GM23338 (cell line): ENCODE measurements around the gene HSPB6. TPM values are rescaled to one million over a fixed set of nuclear protein-coding genes. Genes with fewer than 3 reads are reported as not detected.

Experiments used
- ATAC-seq: fragments of 200-7000 bp; cut with Tn5 transposase; 3 replicates; pipeline ENCODE4 v1.9.1; 2020
- DNase-seq: peaks from one replicate; pipeline ENCODE4 v3.0.0-alpha.2; 2015; ENCODE audit warnings: low spot score
- H2AFZ ChIP-seq: fragments of 200-600 bp; sonication (generic); 2 replicates; pipeline ENCODE4 v1.8.0; 2016; ENCODE audit warnings: antibody characterized with exemption, mild to moderate bottlenecking, moderate library complexity
- H3F3A ChIP-seq: fragments of 200-600 bp; sonication (generic); replicated peaks from 2 replicates; pipeline ENCODE4 v1.8.0; 2017; ENCODE audit warnings: antibody characterized with exemption, mixed run types, low read depth
- H3K27ac ChIP-seq: fragments of 200-600 bp; sonication (generic); 2 replicates; pipeline ENCODE4 v1.6.1; 2016; ENCODE audit warnings: low read depth
- H3K27me3 ChIP-seq: fragments of 200-600 bp; sonication (generic); 2 replicates; pipeline ENCODE4 v1.8.0; 2016; ENCODE audit warnings: mild to moderate bottlenecking, mixed run types, moderate library complexity; ENCODE audit not compliant: insufficient read depth
- H3K36me3 ChIP-seq: fragments of 200-600 bp; sonication (generic); 2 replicates; pipeline ENCODE4 v1.8.0; 2016; ENCODE audit warnings: mild to moderate bottlenecking; ENCODE audit not compliant: insufficient read depth
- H3K4me1 ChIP-seq: fragments of 200-600 bp; sonication (generic); 2 replicates; pipeline ENCODE4 v1.8.0; 2016; ENCODE audit warnings: mild to moderate bottlenecking, moderate library complexity; ENCODE audit not compliant: insufficient read depth
- H3K4me2 ChIP-seq: fragments of 200-600 bp; sonication (generic); 2 replicates; pipeline ENCODE4 v1.7.1; 2017; ENCODE audit warnings: mixed run types
- H3K4me3 ChIP-seq: fragments of 200-600 bp; sonication (generic); 2 replicates; pipeline ENCODE4 v1.6.1; 2016; ENCODE audit warnings: mixed run types
- H3K79me2 ChIP-seq: fragments of 200-600 bp; sonication (generic); replicated peaks from 2 replicates; pipeline ENCODE4 v1.8.0; 2017; ENCODE audit warnings: mild to moderate bottlenecking; ENCODE audit not compliant: insufficient read depth
- H3K9me2 ChIP-seq: fragments of 200-600 bp; sonication (generic); 2 replicates; pipeline ENCODE4 v1.8.0; 2017; ENCODE audit not compliant: insufficient read depth
- H4K20me1 ChIP-seq: fragments of 200-600 bp; sonication (generic); replicated peaks from 2 replicates; pipeline ENCODE4 v1.8.0; 2017; ENCODE audit warnings: mild to moderate bottlenecking; ENCODE audit not compliant: insufficient read depth
- H3K27ac Mint-ChIP-seq: 2 replicates; pipeline ENCODE4 v1.8.0; 2020; ENCODE audit warnings: inconsistent platforms, mild to moderate bottlenecking, moderate library complexity, mixed read lengths
- H3K27me3 Mint-ChIP-seq: 3 replicates; pipeline ENCODE4 v1.8.0; 2022; ENCODE audit warnings: low read depth, mild to moderate bottlenecking, moderate library complexity, mixed read lengths, inconsistent platforms; ENCODE audit not compliant: insufficient read depth, poor library complexity
- H3K36me3 Mint-ChIP-seq: 3 replicates; pipeline ENCODE4 v1.8.0; 2021; ENCODE audit warnings: low read depth, mild to moderate bottlenecking, inconsistent platforms, moderate library complexity, mixed read lengths
- H3K4me1 Mint-ChIP-seq: 3 replicates; pipeline ENCODE4 v1.8.0; 2020; ENCODE audit warnings: mild to moderate bottlenecking, inconsistent platforms, mixed read lengths
- H3K4me3 Mint-ChIP-seq: 3 replicates; pipeline ENCODE4 v1.8.0; 2021; ENCODE audit warnings: moderate library complexity, mild to moderate bottlenecking, inconsistent platforms, mixed read lengths
- H3K9me3 Mint-ChIP-seq: 3 replicates; pipeline ENCODE4 v1.8.0; 2020; ENCODE audit warnings: moderate library complexity, mild to moderate bottlenecking, inconsistent platforms, mixed read lengths
- CREB1 ChIP-seq: fragments of 250-450 bp; sonication (Bioruptor Pico); IDR thresholded peaks from 2 replicates; pipeline ENCODE4 v1.5.0; 2020; ENCODE audit warnings: low read depth, mild to moderate bottlenecking, moderate library complexity
- CTCF ChIP-seq, 2 experiments: fragments of 200-600 bp in 1 of 2; sonication (generic) in 1 of 2; conservative IDR thresholded peaks; 2 replicates each; pipeline versions ENCODE4 v1.5.1 to v1.6.1; 2016 to 2017; ENCODE audit warnings: antibody characterized with exemption in 2 of 2, low read depth in 2 of 2, mild to moderate bottlenecking in 2 of 2, moderate library complexity in 1 of 2
- EZH2 ChIP-seq: fragments of 200-600 bp; sonication (generic); IDR thresholded peaks from one replicate; pipeline ENCODE4 v1.8.0; 2017; ENCODE audit warnings: antibody characterized with exemption, mild to moderate bottlenecking, low read depth; ENCODE audit not compliant: unreplicated experiment
- EZH2phosphoT487 ChIP-seq: fragments of 200-600 bp; sonication (generic); IDR thresholded peaks from one replicate; pipeline ENCODE4 v1.8.1; 2018; ENCODE audit warnings: antibody characterized with exemption; ENCODE audit not compliant: unreplicated experiment
- JUNB ChIP-seq: IDR thresholded peaks from one replicate; pipeline ENCODE4 v1.6.1; 2016; ENCODE audit warnings: antibody characterized with exemption; ENCODE audit not compliant: unreplicated experiment
- NANOG ChIP-seq: IDR thresholded peaks from 2 replicates; pipeline ENCODE4 v1.6.1; 2016; ENCODE audit warnings: antibody characterized with exemption, borderline replicate concordance
- POLR2AphosphoS5 ChIP-seq: IDR thresholded peaks from 2 replicates; pipeline ENCODE4 v1.6.1; 2016; ENCODE audit warnings: antibody characterized with exemption, low read depth
- STAT1 ChIP-seq: IDR thresholded peaks from one replicate; pipeline ENCODE4 v1.6.1; 2016; ENCODE audit warnings: antibody characterized with exemption; ENCODE audit not compliant: unreplicated experiment
- ZNF114 ChIP-seq: fragments of 250-450 bp; sonication (Bioruptor Pico); IDR thresholded peaks from 2 replicates; pipeline ENCODE4 v1.5.0; 2020; ENCODE audit warnings: mild to moderate bottlenecking, moderate library complexity
- ZNF331 ChIP-seq: fragments of 250-450 bp; sonication (Bioruptor Pico); IDR thresholded peaks from 2 replicates; pipeline ENCODE4 v1.5.0; 2020; ENCODE audit warnings: low read depth, mild to moderate bottlenecking, moderate library complexity
- polyA plus RNA-seq: library from polyadenylated mRNA; unstranded; fragments of >200 nt; fragmentation: Nextera tagmentation; extraction: Ambion mirVana; gene quantifications from 2 replicates; pipeline ENCODE4 v1.2.1, GENCODE V29; 2016
- total RNA-seq: library from RNA; depleted of rRNA; stranded (reverse); fragments of >200 nt; shearing (Covaris generic); gene quantifications from 2 replicates; pipeline ENCODE4 v1.2.3, GENCODE V29; 2014
- TF ChIP-seq, protein P1 (sequence below): fragments of 250-450 bp; sonication (Bioruptor Pico); IDR thresholded peaks from 2 replicates; pipeline ENCODE4 v1.5.0; 2020; ENCODE audit warnings: mild to moderate bottlenecking, moderate library complexity
- TF ChIP-seq, protein P2 (sequence below): IDR thresholded peaks from 2 replicates; pipeline ENCODE4 v1.6.1; 2016; ENCODE audit warnings: antibody characterized with exemption
- TF ChIP-seq, protein P3 (sequence below): IDR thresholded peaks from one replicate; pipeline ENCODE4 v1.6.1; 2018; ENCODE audit warnings: antibody characterized with exemption; ENCODE audit not compliant: unreplicated experiment

HSPB6 gene
- total and polyA plus RNA-seq, 2 experiments from 2014 or later, result 0.87 to 3.2 TPM

DNA sequence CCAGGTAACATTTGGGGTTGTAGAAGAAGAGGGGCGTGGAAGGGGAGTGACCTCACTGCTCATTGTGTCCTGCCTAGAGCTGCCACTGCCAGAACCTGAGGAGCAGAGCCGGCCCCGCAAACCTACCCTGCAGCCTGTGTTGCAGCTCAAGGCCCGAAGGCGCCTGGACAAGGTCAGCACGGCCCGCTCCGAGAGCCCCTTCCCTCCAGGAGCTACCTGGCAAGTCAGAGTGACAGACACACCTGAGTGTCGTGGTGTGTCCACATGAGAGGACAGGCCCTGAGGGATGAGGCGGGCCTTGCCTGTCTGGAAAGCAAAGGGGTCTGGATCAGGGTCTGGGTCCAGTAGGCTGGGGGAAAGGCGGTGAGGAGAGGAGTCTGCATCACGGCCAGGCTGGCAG is 32.3 kb downstream of the HSPB6 start:
- H3K27ac ChIP-seq, result no peak overlapping the region
- peaks cover 19% of the 10 kb centered on the region for H3K27me3 Mint-ChIP-seq
- no peaks in the 10 kb centered on the region for H3K9me2 ChIP-seq
- H3K79me2 ChIP-seq, result peaks cover 7% of the 10 kb centered on the region
- peaks cover 4% of the 10 kb centered on the region for H3K4me1 Mint-ChIP-seq
- DNase-seq (no peak), ATAC-seq (no peak)
- H3K27ac Mint-ChIP-seq, result no peak overlapping the region
- H3K36me3 ChIP-seq, result peaks cover 29% of the 10 kb centered on the region; the same call in 1 of the 2 replicates
- H3K27me3 ChIP-seq, result no peaks in the 10 kb centered on the region
- H3K9me3 Mint-ChIP-seq, result no peaks in the 10 kb centered on the region; the same call in 2 of the 3 replicates
- H2AFZ ChIP-seq, result no peak overlapping the region
- peaks cover 5% of the 10 kb centered on the region for H4K20me1 ChIP-seq
- TF ChIP-seq ZNF331 (CRISPR knock-in tag) (no peak), ZNF114 (CRISPR knock-in tag) (no peak), CTCF (conservative IDR thresholded peaks at IDR 0.05; ENCODE audit: low read depth in 2 of 2) (no peak), POLR2AphosphoS5 (no peak), EZH2 (no peak), EZH2phosphoT487 (no peak), STAT1 (no peak), CREB1 (CRISPR knock-in tag) (no peak), NANOG (no peak), JUNB (no peak)
- TF ChIP-seq, protein P1, sequence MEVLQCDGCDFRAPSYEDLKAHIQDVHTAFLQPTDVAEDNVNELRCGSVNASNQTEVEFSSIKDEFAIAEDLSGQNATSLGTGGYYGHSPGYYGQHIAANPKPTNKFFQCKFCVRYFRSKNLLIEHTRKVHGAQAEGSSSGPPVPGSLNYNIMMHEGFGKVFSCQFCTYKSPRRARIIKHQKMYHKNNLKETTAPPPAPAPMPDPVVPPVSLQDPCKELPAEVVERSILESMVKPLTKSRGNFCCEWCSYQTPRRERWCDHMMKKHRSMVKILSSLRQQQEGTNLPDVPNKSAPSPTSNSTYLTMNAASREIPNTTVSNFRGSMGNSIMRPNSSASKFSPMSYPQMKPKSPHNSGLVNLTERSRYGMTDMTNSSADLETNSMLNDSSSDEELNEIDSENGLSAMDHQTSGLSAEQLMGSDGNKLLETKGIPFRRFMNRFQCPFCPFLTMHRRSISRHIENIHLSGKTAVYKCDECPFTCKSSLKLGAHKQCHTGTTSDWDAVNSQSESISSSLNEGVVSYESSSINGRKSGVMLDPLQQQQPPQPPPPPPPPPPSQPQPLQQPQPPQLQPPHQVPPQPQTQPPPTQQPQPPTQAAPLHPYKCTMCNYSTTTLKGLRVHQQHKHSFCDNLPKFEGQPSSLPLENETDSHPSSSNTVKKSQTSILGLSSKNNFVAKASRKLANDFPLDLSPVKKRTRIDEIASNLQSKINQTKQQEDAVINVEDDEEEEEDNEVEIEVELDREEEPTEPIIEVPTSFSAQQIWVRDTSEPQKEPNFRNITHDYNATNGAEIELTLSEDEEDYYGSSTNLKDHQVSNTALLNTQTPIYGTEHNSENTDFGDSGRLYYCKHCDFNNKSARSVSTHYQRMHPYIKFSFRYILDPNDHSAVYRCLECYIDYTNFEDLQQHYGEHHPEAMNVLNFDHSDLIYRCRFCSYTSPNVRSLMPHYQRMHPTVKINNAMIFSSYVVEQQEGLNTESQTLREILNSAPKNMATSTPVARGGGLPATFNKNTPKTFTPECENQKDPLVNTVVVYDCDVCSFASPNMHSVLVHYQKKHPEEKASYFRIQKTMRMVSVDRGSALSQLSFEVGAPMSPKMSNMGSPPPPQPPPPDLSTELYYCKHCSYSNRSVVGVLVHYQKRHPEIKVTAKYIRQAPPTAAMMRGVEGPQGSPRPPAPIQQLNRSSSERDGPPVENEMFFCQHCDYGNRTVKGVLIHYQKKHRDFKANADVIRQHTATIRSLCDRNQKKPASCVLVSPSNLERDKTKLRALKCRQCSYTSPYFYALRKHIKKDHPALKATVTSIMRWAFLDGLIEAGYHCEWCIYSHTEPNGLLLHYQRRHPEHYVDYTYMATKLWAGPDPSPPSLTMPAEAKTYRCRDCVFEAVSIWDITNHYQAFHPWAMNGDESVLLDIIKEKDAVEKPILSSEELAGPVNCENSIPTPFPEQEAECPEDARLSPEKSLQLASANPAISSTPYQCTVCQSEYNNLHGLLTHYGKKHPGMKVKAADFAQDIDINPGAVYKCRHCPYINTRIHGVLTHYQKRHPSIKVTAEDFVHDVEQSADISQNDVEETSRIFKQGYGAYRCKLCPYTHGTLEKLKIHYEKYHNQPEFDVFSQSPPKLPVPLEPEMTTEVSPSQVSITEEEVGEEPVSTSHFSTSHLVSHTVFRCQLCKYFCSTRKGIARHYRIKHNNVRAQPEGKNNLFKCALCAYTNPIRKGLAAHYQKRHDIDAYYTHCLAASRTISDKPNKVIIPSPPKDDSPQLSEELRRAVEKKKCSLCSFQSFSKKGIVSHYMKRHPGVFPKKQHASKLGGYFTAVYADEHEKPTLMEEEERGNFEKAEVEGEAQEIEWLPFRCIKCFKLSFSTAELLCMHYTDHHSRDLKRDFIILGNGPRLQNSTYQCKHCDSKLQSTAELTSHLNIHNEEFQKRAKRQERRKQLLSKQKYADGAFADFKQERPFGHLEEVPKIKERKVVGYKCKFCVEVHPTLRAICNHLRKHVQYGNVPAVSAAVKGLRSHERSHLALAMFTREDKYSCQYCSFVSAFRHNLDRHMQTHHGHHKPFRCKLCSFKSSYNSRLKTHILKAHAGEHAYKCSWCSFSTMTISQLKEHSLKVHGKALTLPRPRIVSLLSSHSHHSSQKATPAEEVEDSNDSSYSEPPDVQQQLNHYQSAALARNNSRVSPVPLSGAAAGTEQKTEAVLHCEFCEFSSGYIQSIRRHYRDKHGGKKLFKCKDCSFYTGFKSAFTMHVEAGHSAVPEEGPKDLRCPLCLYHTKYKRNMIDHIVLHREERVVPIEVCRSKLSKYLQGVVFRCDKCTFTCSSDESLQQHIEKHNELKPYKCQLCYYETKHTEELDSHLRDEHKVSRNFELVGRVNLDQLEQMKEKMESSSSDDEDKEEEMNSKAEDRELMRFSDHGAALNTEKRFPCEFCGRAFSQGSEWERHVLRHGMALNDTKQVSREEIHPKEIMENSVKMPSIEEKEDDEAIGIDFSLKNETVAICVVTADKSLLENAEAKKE (CRISPR knock-in tag), result no peak
- TF ChIP-seq, protein P2, sequence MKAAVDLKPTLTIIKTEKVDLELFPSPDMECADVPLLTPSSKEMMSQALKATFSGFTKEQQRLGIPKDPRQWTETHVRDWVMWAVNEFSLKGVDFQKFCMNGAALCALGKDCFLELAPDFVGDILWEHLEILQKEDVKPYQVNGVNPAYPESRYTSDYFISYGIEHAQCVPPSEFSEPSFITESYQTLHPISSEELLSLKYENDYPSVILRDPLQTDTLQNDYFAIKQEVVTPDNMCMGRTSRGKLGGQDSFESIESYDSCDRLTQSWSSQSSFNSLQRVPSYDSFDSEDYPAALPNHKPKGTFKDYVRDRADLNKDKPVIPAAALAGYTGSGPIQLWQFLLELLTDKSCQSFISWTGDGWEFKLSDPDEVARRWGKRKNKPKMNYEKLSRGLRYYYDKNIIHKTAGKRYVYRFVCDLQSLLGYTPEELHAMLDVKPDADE, result no peak
- TF ChIP-seq, protein P3, sequence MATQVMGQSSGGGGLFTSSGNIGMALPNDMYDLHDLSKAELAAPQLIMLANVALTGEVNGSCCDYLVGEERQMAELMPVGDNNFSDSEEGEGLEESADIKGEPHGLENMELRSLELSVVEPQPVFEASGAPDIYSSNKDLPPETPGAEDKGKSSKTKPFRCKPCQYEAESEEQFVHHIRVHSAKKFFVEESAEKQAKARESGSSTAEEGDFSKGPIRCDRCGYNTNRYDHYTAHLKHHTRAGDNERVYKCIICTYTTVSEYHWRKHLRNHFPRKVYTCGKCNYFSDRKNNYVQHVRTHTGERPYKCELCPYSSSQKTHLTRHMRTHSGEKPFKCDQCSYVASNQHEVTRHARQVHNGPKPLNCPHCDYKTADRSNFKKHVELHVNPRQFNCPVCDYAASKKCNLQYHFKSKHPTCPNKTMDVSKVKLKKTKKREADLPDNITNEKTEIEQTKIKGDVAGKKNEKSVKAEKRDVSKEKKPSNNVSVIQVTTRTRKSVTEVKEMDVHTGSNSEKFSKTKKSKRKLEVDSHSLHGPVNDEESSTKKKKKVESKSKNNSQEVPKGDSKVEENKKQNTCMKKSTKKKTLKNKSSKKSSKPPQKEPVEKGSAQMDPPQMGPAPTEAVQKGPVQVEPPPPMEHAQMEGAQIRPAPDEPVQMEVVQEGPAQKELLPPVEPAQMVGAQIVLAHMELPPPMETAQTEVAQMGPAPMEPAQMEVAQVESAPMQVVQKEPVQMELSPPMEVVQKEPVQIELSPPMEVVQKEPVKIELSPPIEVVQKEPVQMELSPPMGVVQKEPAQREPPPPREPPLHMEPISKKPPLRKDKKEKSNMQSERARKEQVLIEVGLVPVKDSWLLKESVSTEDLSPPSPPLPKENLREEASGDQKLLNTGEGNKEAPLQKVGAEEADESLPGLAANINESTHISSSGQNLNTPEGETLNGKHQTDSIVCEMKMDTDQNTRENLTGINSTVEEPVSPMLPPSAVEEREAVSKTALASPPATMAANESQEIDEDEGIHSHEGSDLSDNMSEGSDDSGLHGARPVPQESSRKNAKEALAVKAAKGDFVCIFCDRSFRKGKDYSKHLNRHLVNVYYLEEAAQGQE, result no peak
- no peak overlapping the region for H3K4me2 ChIP-seq
- H3K4me3 ChIP-seq, result no peak overlapping the region
- no peak overlapping the region for H3K4me3 Mint-ChIP-seq
- no peaks in the 10 kb centered on the region for H3F3A ChIP-seq
- 0 out of 2 replicates have a peak, but pooled peaks cover under 1% of the 10 kb centered on the region for H3K4me1 ChIP-seq
- peaks cover 83% of the 10 kb centered on the region for H3K36me3 Mint-ChIP-seq
